ENCODE data around the gene IL10RB. TPM values are rescaled to one million over a fixed set of nuclear protein-coding genes. Genes with fewer than 3 reads are reported as not detected.
A peak's percentile ranks its signal among the peaks of the same experiment; 100 is the strongest.

The IL10RB gene
- total and polyA plus RNA-seq, 2 experiments from 2014 or later: 2.2 to 2.5 TPM

- Histone ChIP-seq H3K4me3 (no peak overlapping the region), H3K9me2 (ENCODE audit: insufficient read depth) (no peaks in the 10 kb centered on the region), H3F3A (replicated peaks; ENCODE audit: low read depth) (no peaks in the 10 kb centered on the region), H2AFZ (no peak overlapping the region), H3K4me2 (no peak overlapping the region), H3K4me1 (ENCODE audit: insufficient read depth) (no peaks in the 10 kb centered on the region), H3K27me3 (ENCODE audit: insufficient read depth) (no peaks in the 10 kb centered on the region), H3K79me2 (replicated peaks; ENCODE audit: insufficient read depth) (no peaks in the 10 kb centered on the region), H3K36me3 (ENCODE audit: insufficient read depth) (no peaks in the 10 kb centered on the region), H3K27ac (ENCODE audit: low read depth) (no peak overlapping the region), H4K20me1 (replicated peaks; ENCODE audit: insufficient read depth) (no peaks in the 10 kb centered on the region)
- no peaks in the 10 kb centered on the region for H3K4me1 Mint-ChIP-seq
- no peaks in the 10 kb centered on the region for H3K9me3 Mint-ChIP-seq
- TF ChIP-seq REST (IDR thresholded peaks at IDR 0.05; ENCODE audit: unreplicated experiment) (no peak), CTCF (conservative IDR thresholded peaks at IDR 0.05; ENCODE audit: low read depth in 2 of 2) (peak in 1 of 2 experiments; percentile 15; a peak in 1 of 4 replicates)
- H3K27ac Mint-ChIP-seq: no peak overlapping the region
- H3K27me3 Mint-ChIP-seq (ENCODE audit: insufficient read depth, low read depth, poor library complexity): no peaks in the 10 kb centered on the region
- DNase-seq (ENCODE audit: low spot score) (no peak), ATAC-seq (no peak)
- H3K36me3 Mint-ChIP-seq (ENCODE audit: low read depth): no peaks in the 10 kb centered on the region
- H3K4me3 Mint-ChIP-seq: no peak overlapping the region
These were observed 42.7 kb downstream of the IL10RB start for GRCh38 chr21:33308586-33309490.

GRCh38 chr21:33309778-33310177, 43.6 kb downstream of the IL10RB start:
- H3K9me3 Mint-ChIP-seq: no peaks in the 10 kb centered on the region
- Histone ChIP-seq H3K4me1 (ENCODE audit: insufficient read depth) (no peaks in the 10 kb centered on the region), H3K4me2 (no peak overlapping the region), H3K27me3 (ENCODE audit: insufficient read depth) (no peaks in the 10 kb centered on the region), H2AFZ (no peak overlapping the region), H4K20me1 (replicated peaks; ENCODE audit: insufficient read depth) (no peaks in the 10 kb centered on the region), H3K9me2 (ENCODE audit: insufficient read depth) (no peaks in the 10 kb centered on the region), H3K36me3 (ENCODE audit: insufficient read depth) (no peaks in the 10 kb centered on the region), H3K27ac (ENCODE audit: low read depth) (no peak overlapping the region), H3K4me3 (no peak overlapping the region), H3F3A (replicated peaks; ENCODE audit: low read depth) (no peaks in the 10 kb centered on the region), H3K79me2 (replicated peaks; ENCODE audit: insufficient read depth) (no peaks in the 10 kb centered on the region)
- H3K4me3 Mint-ChIP-seq: no peak overlapping the region
- no peak for DNase-seq (ENCODE audit: low spot score)
- no peaks in the 10 kb centered on the region for H3K27me3 Mint-ChIP-seq (ENCODE audit: insufficient read depth, low read depth, poor library complexity)
- no peak overlapping the region for H3K27ac Mint-ChIP-seq
- H3K4me1 Mint-ChIP-seq: no peaks in the 10 kb centered on the region
- no peaks in the 10 kb centered on the region for H3K36me3 Mint-ChIP-seq (ENCODE audit: low read depth)
- ATAC-seq: no peak
- TF ChIP-seq NANOG (IDR thresholded peaks at IDR 0.05; ENCODE audit: borderline replicate concordance): no peak
- no peak for TF ChIP-seq EZH2phosphoT487 (IDR thresholded peaks at IDR 0.05; ENCODE audit: unreplicated experiment)
- no peak for TF ChIP-seq EZH2 (IDR thresholded peaks at IDR 0.05; ENCODE audit: low read depth, unreplicated experiment)
- TF ChIP-seq CREB1 (CRISPR knock-in tag; IDR thresholded peaks at IDR 0.05; ENCODE audit: low read depth): no peak
- no peak for TF ChIP-seq ZNF462 (CRISPR knock-in tag; IDR thresholded peaks at IDR 0.05)
- no peak for TF ChIP-seq JUNB (IDR thresholded peaks at IDR 0.05; ENCODE audit: unreplicated experiment)
